ENCODE results near the gene COLEC12.

DNA sequence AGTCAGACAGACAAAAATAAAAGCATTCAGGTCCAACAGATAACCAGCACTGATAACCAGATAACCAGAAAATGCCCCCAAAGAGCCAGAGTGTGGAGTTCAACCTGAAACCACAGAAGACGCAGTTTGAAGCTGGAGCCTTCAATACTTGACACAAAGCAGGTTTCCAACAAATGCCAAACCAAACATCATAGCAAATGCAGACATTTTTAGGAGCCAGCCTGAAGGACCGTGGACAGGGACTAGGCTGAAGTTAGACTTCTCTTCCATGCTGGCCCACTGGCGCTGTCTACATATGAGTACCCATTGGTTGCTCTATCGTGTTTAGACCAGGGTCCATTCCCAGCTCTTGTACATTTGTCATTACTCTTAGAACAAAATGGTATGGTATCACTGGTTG lies 9.9 kb downstream of the COLEC12 start:
- TF ChIP-seq, protein P1, sequence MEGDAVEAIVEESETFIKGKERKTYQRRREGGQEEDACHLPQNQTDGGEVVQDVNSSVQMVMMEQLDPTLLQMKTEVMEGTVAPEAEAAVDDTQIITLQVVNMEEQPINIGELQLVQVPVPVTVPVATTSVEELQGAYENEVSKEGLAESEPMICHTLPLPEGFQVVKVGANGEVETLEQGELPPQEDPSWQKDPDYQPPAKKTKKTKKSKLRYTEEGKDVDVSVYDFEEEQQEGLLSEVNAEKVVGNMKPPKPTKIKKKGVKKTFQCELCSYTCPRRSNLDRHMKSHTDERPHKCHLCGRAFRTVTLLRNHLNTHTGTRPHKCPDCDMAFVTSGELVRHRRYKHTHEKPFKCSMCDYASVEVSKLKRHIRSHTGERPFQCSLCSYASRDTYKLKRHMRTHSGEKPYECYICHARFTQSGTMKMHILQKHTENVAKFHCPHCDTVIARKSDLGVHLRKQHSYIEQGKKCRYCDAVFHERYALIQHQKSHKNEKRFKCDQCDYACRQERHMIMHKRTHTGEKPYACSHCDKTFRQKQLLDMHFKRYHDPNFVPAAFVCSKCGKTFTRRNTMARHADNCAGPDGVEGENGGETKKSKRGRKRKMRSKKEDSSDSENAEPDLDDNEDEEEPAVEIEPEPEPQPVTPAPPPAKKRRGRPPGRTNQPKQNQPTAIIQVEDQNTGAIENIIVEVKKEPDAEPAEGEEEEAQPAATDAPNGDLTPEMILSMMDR (IDR thresholded peaks at IDR 0.05; ENCODE audit: insufficient read depth, low read length, poor library complexity, severe bottlenecking): no peak
- TF ChIP-seq EZH2phosphoT487 (conservative IDR thresholded peaks at IDR 0.05; ENCODE audit: low read length): no peak
